Neural crest cell (in vitro differentiated cells): Measurements from ENCODE around the gene SHROOM3. TPM values are rescaled to one million over a fixed set of nuclear protein-coding genes. Genes with fewer than 3 reads are reported as not detected.

Experiments
- DNase-seq: peaks from one replicate; pipeline ENCODE4 v3.0.0; 2021; ENCODE audit warnings: low read depth, mixed read lengths, low spot score
- H3K27ac Mint-ChIP-seq: one replicate; pipeline ENCODE4 v1.8.0; 2021; ENCODE audit warnings: mild to moderate bottlenecking, mixed read lengths; ENCODE audit not compliant: unreplicated experiment
- H3K27me3 Mint-ChIP-seq: 2 replicates; pipeline ENCODE4 v1.8.0; 2021; ENCODE audit warnings: low read depth, mild to moderate bottlenecking, mixed read lengths
- H3K36me3 Mint-ChIP-seq: 2 replicates; pipeline ENCODE4 v1.8.0; 2021; ENCODE audit warnings: low read depth, mild to moderate bottlenecking, mixed read lengths
- H3K4me1 Mint-ChIP-seq: 2 replicates; pipeline ENCODE4 v1.8.0; 2021; ENCODE audit warnings: mixed read lengths
- H3K4me3 Mint-ChIP-seq: one replicate; pipeline ENCODE4 v1.8.0; 2021; ENCODE audit warnings: mild to moderate bottlenecking, mixed read lengths
- H3K9me3 Mint-ChIP-seq: 2 replicates; pipeline ENCODE4 v1.8.0; 2021; ENCODE audit warnings: mixed read lengths
- CTCF ChIP-seq: fragments of 200-600 bp; sonication (generic); conservative IDR thresholded peaks from 2 replicates; pipeline ENCODE4 v1.5.0; 2021; ENCODE audit warnings: antibody characterized with exemption, mild to moderate bottlenecking
- total RNA-seq: library from RNA; stranded (reverse); gene quantifications from 2 replicates; pipeline ENCODE4 v1.2.1, GENCODE V29; 2021

Gene SHROOM3
- total RNA-seq, 1 donor from 2014 or later, result 40.1 TPM

- H3K27ac Mint-ChIP-seq, result no peak overlapping the region
- no peaks in the 10 kb centered on the region for H3K27me3 Mint-ChIP-seq
- DNase-seq, result no peak
- H3K4me1 Mint-ChIP-seq, result peaks cover 35% of the 10 kb centered on the region
- TF ChIP-seq CTCF, result no peak
- H3K9me3 Mint-ChIP-seq, result no peaks in the 10 kb centered on the region
- H3K36me3 Mint-ChIP-seq, result peaks cover 11% of the 10 kb centered on the region
- H3K4me3 Mint-ChIP-seq, result no peak overlapping the region
Measured at GRCh38 chr4:76714226-76714625, 279.2 kb downstream of the SHROOM3 start.

DNA sequence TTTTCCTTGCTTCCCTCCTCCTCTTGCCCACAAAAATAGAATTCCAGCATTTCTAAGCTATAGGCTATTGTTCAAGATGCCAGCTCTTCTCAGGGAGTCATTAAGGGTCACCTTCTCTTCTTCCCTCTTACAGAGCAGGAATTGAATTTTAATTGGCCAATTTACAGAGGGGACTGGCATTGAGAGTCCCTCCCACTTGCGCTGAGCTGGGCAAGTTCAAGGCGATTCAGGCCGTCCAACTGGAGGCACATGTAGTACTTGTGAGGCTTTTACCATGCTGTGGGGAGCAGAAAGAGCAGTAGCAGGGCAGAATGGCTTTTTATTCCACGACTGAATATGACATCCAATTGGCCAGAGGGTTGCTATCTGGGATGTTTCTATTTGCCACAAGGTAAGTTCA is 281.0 kb downstream of the SHROOM3 start:
- no peak for DNase-seq
- no peak for TF ChIP-seq CTCF
- H3K27me3 Mint-ChIP-seq, result no peaks in the 10 kb centered on the region
- H3K27ac Mint-ChIP-seq, result no peak overlapping the region
- no peaks in the 10 kb centered on the region for H3K9me3 Mint-ChIP-seq
- H3K36me3 Mint-ChIP-seq, result peaks cover 6% of the 10 kb centered on the region
- H3K4me1 Mint-ChIP-seq, result peaks cover 44% of the 10 kb centered on the region
- peak overlapping the region; percentile 14 for H3K4me3 Mint-ChIP-seq

- Mint-ChIP-seq H3K27me3 (no peaks in the 10 kb centered on the region), H3K36me3 (peaks cover 6% of the 10 kb centered on the region), H3K27ac (no peak overlapping the region), H3K4me3 (no peak overlapping the region), H3K4me1 (peaks cover 48% of the 10 kb centered on the region), H3K9me3 (no peaks in the 10 kb centered on the region)
- DNase-seq, result no peak
- no peak for TF ChIP-seq CTCF
Measured at GRCh38 chr4:76716658-76717057, 281.6 kb downstream of the SHROOM3 start.

GRCh38 chr4:76717431-76717830 is 282.4 kb downstream of the SHROOM3 start:
- Mint-ChIP-seq H3K9me3 (no peaks in the 10 kb centered on the region), H3K4me1 (peaks cover 52% of the 10 kb centered on the region), H3K27ac (no peak overlapping the region), H3K4me3 (no peak overlapping the region), H3K36me3 (peaks cover 5% of the 10 kb centered on the region), H3K27me3 (no peaks in the 10 kb centered on the region)
- DNase-seq, result no peak
- no peak for TF ChIP-seq CTCF

GRCh38 chr4:76718021-76718420 is 283.0 kb downstream of the SHROOM3 start:
- no peak for DNase-seq
- Mint-ChIP-seq H3K27ac (no peak overlapping the region), H3K36me3 (peaks cover 5% of the 10 kb centered on the region), H3K4me3 (no peak overlapping the region), H3K9me3 (no peaks in the 10 kb centered on the region), H3K4me1 (peaks cover 58% of the 10 kb centered on the region), H3K27me3 (no peaks in the 10 kb centered on the region)
- no peak for TF ChIP-seq CTCF

DNA sequence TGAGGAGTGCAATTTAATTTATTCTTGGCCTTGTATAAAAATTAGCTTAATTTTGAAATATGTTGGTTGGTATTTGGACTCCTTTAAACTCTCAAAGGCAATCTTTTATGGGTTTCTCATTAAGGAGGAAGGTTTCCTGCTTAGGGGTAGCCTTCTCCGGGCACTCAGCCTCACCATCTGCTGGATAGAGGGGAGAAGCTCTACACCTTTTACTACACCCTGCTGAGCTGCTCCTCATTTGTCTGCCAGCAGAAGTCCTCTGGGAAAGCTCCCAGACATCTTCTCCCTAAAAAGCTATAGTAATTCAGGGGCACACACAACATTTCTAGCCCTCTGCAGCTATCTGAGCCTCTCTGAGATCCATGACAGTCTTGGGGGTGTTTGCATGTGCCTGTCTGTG is 283.8 kb downstream of the SHROOM3 start:
- no peak for TF ChIP-seq CTCF
- H3K4me1 Mint-ChIP-seq, result peaks cover 65% of the 10 kb centered on the region
- no peak for DNase-seq
- H3K36me3 Mint-ChIP-seq, result peaks cover 5% of the 10 kb centered on the region
- no peaks in the 10 kb centered on the region for H3K9me3 Mint-ChIP-seq
- no peak overlapping the region for H3K27ac Mint-ChIP-seq
- no peaks in the 10 kb centered on the region for H3K27me3 Mint-ChIP-seq
- no peak overlapping the region for H3K4me3 Mint-ChIP-seq
